HG03571 (cell line): ENCODE results near the gene F8.
"Not testable (repeated sequence)": the region's sequence is repeated elsewhere in the genome, so short reads cannot be mapped to it uniquely, and the experiment has no call there.

Source experiments
- ATAC-seq: cut with Tn5 transposase; IDR thresholded peaks from one replicate; pipeline ENCODE4 v1.9.1; 2021; ENCODE audit not compliant: unreplicated experiment

Gene F8

DNA sequence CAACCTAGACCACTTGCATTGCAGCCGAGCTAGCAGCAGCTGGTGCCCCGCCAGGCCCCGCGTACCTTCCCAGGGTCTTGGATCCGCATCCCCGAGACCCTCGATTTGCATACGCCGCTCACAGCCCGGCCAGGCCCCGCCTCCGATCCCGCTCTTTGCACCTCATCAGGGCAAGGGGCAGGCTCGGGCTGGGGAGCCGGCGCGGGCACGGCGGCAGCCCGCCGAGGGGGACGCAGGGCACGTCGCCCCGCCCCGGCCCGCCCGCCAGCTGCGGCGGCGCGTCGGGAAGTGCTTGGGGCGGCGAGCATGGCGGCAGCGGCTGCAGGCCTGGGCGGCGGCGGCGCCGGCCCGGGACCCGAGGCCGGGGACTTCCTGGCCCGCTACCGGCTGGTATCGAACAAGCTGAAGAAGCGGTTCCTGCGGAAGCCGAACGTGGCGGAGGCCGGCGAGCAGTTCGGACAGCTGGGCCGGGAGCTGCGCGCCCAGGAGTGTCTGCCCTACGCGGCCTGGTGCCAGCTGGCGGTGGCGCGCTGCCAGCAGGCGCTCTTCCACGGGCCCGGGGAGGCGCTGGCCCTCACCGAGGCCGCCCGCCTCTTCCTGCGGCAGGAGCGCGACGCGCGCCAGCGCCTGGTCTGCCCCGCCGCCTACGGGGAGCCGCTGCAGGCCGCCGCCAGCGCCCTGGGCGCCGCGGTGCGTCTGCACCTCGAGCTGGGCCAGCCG, 136.3 kb downstream of the F8 start, which contains the start of gene F8A1:
Gene F8A1 (plus strand): TSS at position 287 of the 720 bp plus-strand sequence. CDS start 20 bp downstream, at position 307.
- peak; percentile 70 for ATAC-seq

- ATAC-seq: not testable (repeated sequence)
These were observed 137.0 kb downstream of the F8 start for GRCh38 chrX:154885549-154885948.

DNA sequence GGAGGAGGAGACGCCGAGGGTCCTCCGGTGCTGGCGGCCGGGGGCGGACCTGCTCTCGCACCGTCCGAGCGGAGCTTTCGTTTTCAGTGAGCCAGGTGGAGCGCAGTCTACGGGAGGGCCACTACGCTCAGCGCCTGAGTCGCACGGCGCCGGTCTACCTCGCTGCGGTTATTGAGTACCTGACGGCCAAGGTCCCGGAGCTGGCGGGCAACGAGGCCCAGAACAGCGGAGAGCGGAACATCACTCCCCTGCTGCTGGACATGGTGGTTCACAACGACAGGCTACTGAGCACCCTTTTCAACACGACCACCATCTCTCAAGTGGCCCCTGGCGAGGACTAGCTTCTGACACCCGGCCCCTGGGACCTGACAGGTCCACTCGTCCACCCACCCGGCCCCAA, 137.5 kb downstream of the F8 start:
- ATAC-seq: not testable (repeated sequence)

- not testable (repeated sequence) for ATAC-seq
These were observed 138.5 kb downstream of the F8 start for GRCh38 chrX:154884069-154884468.

- no peak for ATAC-seq
These were observed 149.2 kb downstream of the F8 start for GRCh38 chrX:154873329-154873728.

DNA sequence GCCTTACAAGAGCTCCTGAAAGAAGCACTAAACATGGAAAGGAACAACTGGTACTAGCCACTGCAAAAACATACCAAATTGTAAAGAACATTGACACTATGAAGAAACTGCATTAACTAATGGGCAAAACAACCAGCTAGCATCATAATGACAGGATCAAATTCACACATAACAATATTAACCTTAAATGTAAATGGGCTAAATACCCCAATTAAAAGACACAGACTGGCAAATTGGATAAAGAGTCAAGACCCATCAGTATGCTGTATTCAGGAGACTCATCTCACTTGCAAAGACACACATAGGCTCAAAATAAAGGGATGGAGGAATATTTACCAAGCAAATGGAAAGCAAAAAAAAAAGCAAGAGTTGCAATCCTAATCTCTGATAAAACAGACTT, 154.0 kb downstream of the F8 start:
- not testable (repeated sequence) for ATAC-seq

DNA sequence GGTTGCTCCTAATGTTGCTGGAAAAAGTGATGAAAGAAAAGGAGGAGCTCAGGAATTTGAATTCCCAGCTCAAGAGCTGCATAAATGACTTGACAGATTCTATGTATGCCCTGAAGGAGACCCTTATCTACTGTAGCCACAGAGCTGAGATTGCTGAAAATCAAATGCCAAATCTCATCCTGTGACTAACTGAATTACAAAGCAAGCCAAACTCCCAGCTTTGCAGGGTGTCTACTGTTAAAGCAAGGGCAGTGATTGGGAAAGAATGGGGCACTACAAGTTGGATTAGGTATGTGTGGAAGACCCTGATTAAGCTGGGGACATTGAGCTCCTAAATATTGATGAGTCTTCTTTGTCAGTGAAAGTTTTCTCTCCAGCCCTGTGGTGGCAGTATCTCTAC, 167.3 kb downstream of the F8 start:
- no peak for ATAC-seq

DNA sequence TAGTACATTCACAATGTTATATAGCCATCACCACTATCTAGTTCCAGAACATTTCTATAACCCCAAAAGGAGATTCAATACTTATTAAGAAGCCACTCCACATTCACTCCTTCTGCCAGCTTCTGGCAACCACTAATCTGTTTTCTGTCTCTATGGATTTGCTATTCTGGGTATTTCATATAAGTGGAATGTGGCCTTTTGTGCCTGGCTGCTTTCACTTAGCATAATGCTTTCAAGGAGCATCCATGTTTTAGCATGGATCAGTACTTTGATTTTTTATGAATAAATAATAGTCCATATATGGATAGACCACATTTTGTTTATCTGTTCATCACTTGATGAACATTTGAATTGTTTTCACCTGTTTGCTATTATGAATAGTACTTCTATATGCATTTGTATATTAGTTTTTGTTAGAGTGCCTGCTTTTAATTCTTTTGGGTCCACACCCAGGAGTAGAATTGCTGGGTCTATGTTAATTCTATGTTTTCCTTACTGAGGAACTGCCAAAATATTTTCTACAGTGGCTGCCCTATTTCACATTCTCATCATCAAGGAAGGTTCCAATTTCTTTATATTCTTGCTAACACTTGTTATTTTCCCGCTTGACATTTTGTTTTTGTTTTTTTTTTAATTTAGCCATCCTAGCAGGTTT, 171.4 kb downstream of the F8 start:
- ATAC-seq: no peak

DNA sequence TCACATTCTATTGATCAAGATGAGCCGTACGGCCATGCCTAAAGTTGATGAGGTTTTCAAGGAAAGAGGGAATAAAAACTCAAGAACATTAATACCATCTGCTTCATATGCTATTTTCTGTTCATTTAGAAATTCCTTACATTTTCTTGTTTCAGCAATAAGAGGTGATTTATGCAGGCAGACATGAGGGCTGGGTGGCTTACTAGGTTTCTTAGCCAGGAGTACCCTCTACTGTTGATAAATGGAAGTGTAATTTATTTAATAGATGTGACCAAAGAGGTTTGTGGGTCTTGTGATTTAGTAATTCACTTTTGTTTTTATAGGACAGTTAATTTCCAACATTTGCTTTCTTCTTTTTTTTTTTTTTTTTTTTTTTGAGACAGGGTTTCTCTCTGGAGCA, 181.7 kb downstream of the F8 start:
- ATAC-seq: no peak

GRCh38 chrX:154836163-154836562, 186.4 kb downstream of the F8 start:
- ATAC-seq: no peak

DNA sequence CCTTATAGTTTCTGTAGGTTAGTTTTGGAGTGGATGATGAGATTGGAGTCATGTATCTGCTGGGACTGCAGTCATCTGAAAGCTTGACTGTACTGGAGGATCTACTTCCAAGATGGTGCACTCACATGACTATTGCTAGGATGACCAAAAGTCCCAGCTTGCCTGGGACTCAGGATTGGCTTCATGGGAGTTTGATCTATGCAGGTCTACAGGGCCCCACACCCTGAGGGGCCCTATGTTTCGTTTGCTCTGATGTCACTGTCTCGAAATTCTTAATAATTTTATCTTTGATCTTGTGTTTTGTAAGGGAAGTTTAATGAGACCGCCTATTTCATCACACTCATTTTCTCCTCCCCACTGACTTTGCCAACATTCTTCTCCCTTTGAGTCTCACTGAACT, 188.0 kb downstream of the F8 start, which contains the start of gene SMIM9:
Gene SMIM9 (minus strand): TSS at position 101 of the 400 bp plus-strand sequence. CDS start 3,806 bp downstream, outside the sequence.
- no peak for ATAC-seq

DNA sequence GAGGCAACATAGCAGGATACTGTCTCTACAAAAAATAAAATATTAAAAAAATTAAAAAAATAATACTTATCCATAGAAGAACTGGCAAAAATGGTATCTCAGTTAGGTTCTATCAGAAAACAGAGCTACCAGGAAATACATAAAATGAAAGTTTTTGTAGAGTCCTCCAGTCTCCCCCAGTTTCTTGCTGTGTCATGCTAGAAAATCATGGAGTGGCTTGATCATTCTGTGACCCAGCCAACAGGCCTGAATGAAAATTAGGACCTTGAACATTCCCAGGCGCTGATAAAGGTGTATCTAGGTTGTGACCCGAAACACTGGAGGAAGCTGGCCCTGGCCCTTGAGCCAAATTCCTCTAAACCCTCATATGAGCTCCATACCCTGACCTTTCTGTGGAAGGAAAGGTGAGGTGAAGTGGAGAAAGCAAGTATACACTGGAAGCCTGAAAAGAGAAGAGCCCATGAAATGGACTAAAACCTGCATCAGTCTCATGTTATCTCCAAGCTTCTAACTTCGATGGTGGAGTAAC, 188.7 kb downstream of the F8 start:
- ATAC-seq: no peak

- no peak for ATAC-seq
These were observed 192.5 kb downstream of the F8 start for GRCh38 chrX:154829926-154830442.

GRCh38 chrX:154829134-154829533, 193.4 kb downstream of the F8 start:
- no peak for ATAC-seq

GRCh38 chrX:154828016-154828408, 194.5 kb downstream of the F8 start:
- ATAC-seq: peak; percentile 25

DNA sequence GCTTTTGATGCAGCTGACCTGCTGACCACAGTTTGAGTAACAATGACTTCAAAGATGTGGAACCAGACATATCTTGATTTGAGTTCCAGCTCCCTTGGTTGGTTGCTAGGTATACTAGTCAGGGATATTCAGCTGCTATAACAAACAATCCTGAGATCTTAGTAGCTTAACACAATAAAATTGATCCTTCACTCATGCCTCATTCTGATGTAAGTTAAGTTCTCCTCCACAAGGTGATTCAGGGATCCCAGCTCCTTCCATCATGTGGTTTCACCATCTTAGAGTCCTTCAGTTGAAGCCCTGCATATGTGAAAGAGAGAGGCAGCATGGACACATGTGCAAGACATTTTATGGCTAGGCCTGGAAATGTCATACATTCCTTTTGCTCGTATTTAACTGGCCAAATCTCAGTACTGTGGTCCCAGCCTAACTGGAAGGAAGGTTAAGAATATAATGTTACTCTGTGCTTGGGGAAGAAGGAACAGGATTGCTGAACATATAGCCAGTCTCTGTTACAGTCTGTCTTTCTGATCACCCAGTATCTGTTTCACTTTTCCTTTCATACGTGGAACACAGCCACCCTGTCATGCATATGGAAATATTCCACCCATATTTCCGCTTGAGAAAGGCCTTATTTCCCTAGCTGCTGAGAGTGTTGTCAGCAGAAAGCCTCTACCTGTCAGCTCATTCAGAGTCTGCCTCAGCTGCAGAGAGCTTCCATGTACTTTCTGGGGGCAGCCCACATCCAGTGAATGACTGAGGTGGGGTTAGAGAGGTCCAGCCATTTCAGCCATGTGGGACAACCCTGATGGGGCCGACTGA, 195.1 kb downstream of the F8 start:
- ATAC-seq: peak; percentile 75

- ATAC-seq: not testable (repeated sequence)
These were observed 196.9 kb downstream of the F8 start for GRCh38 chrX:154825586-154825985.

DNA sequence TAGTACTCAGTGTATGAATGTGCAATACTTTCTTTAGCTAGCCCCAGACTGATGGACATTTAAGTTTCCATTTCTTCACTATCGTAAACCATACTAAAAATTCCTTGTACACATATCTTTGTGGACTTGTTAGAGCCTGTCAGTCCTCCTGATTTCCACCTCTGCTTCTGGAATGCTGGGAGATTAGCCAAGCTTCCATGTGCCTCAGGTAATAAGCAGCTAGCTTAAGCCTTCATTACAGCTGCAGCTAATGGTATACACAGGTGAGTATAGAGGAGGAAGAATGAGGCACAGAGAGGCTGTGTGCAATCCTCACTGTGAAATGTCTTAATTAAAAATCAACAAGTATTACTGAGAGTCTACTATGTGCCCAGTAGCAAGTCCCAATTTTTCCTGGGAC, 197.9 kb downstream of the F8 start:
- ATAC-seq: no peak

DNA sequence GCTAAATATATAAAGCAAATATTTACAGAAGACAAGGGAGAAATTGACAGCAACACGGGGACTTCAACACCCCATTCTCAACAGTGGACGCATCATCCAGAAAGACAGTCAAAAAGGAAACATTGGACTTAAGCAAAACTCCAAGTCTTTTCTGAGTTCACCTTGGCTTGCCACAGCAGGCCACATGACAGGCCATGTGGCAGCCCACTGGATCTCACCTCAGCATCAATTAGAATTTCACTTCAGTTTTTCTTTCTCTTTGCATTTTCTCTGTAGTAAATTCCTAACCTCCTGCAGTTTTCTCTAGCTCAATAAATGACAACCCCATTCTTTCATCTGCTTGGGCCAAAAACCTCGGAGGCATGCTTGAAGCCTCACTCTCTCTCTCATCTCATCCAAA, 200.5 kb downstream of the F8 start:
- no peak for ATAC-seq

GRCh38 chrX:154821523-154821922, 201.0 kb downstream of the F8 start:
- no peak for ATAC-seq

DNA sequence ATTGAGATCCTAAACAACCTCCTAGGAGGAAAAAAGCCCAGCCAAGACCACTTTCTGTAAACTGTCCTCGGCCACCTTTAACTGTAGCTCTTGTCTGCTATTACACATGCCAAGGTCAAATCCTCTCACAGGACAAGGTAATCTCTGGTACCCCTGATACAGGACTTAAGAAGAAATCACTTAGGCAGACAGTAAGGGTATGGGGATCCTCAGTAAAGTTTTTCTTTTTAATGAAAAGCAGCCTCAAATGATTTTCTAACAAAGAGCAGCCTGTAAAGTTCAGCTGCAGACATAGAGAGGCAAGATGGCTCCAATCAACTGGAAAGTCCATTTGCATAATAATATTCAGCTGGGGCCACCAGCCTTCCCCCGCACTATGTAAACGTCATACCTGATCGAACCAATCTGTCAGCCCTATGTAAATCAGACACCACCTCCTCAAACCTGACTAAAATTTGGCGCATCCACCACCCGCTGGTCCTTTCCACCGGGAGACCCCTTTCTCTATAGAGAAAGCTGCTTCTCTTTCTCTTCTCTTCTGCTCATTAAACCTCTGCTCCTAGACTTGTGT, 202.7 kb downstream of the F8 start:
- no peak for ATAC-seq
